ENCODE results near the gene FEM1C. TPM values are rescaled to one million over a fixed set of nuclear protein-coding genes. Genes with fewer than 3 reads are reported as not detected.

Gene FEM1C
- total RNA-seq, 1 donor from 2014 or later: 11.8 TPM

- TF ChIP-seq CTCF (IDR thresholded peaks at IDR 0.05; ENCODE audit: insufficient read depth, low read length, severe bottlenecking): no peak
- Histone ChIP-seq H3K4me3 (ENCODE audit: low read depth, low read length) (no peak overlapping the region), H3K27me3 (ENCODE audit: control insufficient read depth, insufficient read depth, low read length) (no peaks in the 10 kb centered on the region), H3K36me3 (ENCODE audit: control insufficient read depth, insufficient read depth, low read length) (no peaks in the 10 kb centered on the region)
- FAIRE-seq: no peak
- DNase-seq (ENCODE audit: low read depth): no peak
These were observed 35.0 kb downstream of the FEM1C start for GRCh38 chr5:115509547-115509946.

GRCh38 chr5:115507681-115508080 is 36.9 kb downstream of the FEM1C start:
- FAIRE-seq (no peak), DNase-seq (ENCODE audit: low read depth) (no peak)
- TF ChIP-seq CTCF (IDR thresholded peaks at IDR 0.05; ENCODE audit: insufficient read depth, low read length, severe bottlenecking): no peak
- H3K36me3 ChIP-seq (ENCODE audit: control insufficient read depth, insufficient read depth, low read length): no peaks in the 10 kb centered on the region
- no peak overlapping the region for H3K4me3 ChIP-seq (ENCODE audit: low read depth, low read length)
- no peaks in the 10 kb centered on the region for H3K27me3 ChIP-seq (ENCODE audit: control insufficient read depth, insufficient read depth, low read length)

GRCh38 chr5:115503420-115503819 is 41.2 kb downstream of the FEM1C start:
- no peaks in the 10 kb centered on the region for H3K27me3 ChIP-seq (ENCODE audit: control insufficient read depth, insufficient read depth, low read length)
- no peak for TF ChIP-seq CTCF (IDR thresholded peaks at IDR 0.05; ENCODE audit: insufficient read depth, low read length, severe bottlenecking)

GRCh38 chr5:115501464-115502210 is 42.9 kb downstream of the FEM1C start:
- Histone ChIP-seq H3K36me3 (ENCODE audit: control insufficient read depth, insufficient read depth, low read length) (no peaks in the 10 kb centered on the region), H3K27me3 (ENCODE audit: control insufficient read depth, insufficient read depth, low read length) (no peaks in the 10 kb centered on the region), H3K4me3 (ENCODE audit: low read depth, low read length) (no peak overlapping the region)
- no peak for DNase-seq (ENCODE audit: low read depth)
- FAIRE-seq: no peak
- TF ChIP-seq CTCF (IDR thresholded peaks at IDR 0.05; ENCODE audit: insufficient read depth, low read length, severe bottlenecking): no peak

More at GRCh38 chr5:115503420-115503819, 41.2 kb downstream of the FEM1C start:
- H3K36me3 ChIP-seq (ENCODE audit: control insufficient read depth, insufficient read depth, low read length): no peaks in the 10 kb centered on the region
- H3K4me3 ChIP-seq (ENCODE audit: low read depth, low read length): no peak overlapping the region
- FAIRE-seq (no peak), DNase-seq (ENCODE audit: low read depth) (no peak)

- no peak for TF ChIP-seq CTCF (IDR thresholded peaks at IDR 0.05; ENCODE audit: insufficient read depth, low read length, severe bottlenecking)
- DNase-seq (ENCODE audit: low read depth) (no peak), FAIRE-seq (no peak)
- Histone ChIP-seq H3K4me3 (ENCODE audit: low read depth, low read length) (no peak overlapping the region), H3K27me3 (ENCODE audit: control insufficient read depth, insufficient read depth, low read length) (no peaks in the 10 kb centered on the region), H3K36me3 (ENCODE audit: control insufficient read depth, insufficient read depth, low read length) (no peaks in the 10 kb centered on the region)
These were observed 44.4 kb downstream of the FEM1C start for GRCh38 chr5:115500225-115500624.

Measured in bronchial epithelial cell (primary cell).